ENCODE results near the gene KRTAP9-6.

The KRTAP9-6 gene

GRCh38 chr17:41315204-41315794 is 50.1 kb downstream of the KRTAP9-6 start, which contains the start of gene KRTAP17-1:
TSS of gene KRTAP17-1 (minus strand) at chr17:41315710. CDS start at chr17:41315650, 60 bp downstream.
- no peak for FAIRE-seq
- DNase-seq (ENCODE audit: insufficient read length, low spot score): no peak
